Measurements from ENCODE around the gene TP53AIP1.

- TF ChIP-seq POLR2A (IDR thresholded peaks at IDR 0.05; ENCODE audit: extremely low read depth, insufficient read length): no peak
- TF ChIP-seq, protein P1, sequence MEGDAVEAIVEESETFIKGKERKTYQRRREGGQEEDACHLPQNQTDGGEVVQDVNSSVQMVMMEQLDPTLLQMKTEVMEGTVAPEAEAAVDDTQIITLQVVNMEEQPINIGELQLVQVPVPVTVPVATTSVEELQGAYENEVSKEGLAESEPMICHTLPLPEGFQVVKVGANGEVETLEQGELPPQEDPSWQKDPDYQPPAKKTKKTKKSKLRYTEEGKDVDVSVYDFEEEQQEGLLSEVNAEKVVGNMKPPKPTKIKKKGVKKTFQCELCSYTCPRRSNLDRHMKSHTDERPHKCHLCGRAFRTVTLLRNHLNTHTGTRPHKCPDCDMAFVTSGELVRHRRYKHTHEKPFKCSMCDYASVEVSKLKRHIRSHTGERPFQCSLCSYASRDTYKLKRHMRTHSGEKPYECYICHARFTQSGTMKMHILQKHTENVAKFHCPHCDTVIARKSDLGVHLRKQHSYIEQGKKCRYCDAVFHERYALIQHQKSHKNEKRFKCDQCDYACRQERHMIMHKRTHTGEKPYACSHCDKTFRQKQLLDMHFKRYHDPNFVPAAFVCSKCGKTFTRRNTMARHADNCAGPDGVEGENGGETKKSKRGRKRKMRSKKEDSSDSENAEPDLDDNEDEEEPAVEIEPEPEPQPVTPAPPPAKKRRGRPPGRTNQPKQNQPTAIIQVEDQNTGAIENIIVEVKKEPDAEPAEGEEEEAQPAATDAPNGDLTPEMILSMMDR (IDR thresholded peaks at IDR 0.05; ENCODE audit: low read depth, low read length): no peak
Measured at GRCh38 chr11:128937480-128937879, 5.2 kb downstream of the TP53AIP1 start.
